GM12801 (cell line): ENCODE results near the gene WDR49.

Experiments
- CTCF ChIP-seq: IDR thresholded peaks from one replicate; pipeline ENCODE4 v1.5.1; 2011; ENCODE audit warnings: control low read depth; ENCODE audit not compliant: insufficient read length; ENCODE audit errors: extremely low read depth

Gene WDR49

GRCh38 chr3:167575000-167575600 is 78.6 kb downstream of the WDR49 start:
- no peak for TF ChIP-seq CTCF

- no peak for TF ChIP-seq CTCF
These were observed 80.8 kb downstream of the WDR49 start for GRCh38 chr3:167572991-167573390.

GRCh38 chr3:167568634-167569033 is 85.1 kb downstream of the WDR49 start:
- TF ChIP-seq CTCF: no peak

- no peak for TF ChIP-seq CTCF
These were observed 88.3 kb downstream of the WDR49 start for GRCh38 chr3:167565489-167565888.

- no peak for TF ChIP-seq CTCF
These were observed 89.1 kb downstream of the WDR49 start for GRCh38 chr3:167564612-167565011.

GRCh38 chr3:167559924-167560323 is 93.8 kb downstream of the WDR49 start:
- no peak for TF ChIP-seq CTCF

- no peak for TF ChIP-seq CTCF
These were observed 98.8 kb downstream of the WDR49 start for GRCh38 chr3:167554898-167555297.
